Hippocampal formation (tissue), 2 donors: ENCODE measurements around the gene MYO1C.
"Not testable (repeated sequence)": the region's sequence is repeated elsewhere in the genome, so short reads cannot be mapped to it uniquely, and the experiment has no call there.

Experiments
- DNase-seq, 2 donors: peaks; one replicate each; lab custom pipeline; 2025; lab: John Stamatoyannopoulos, UW

Gene MYO1C

DNA sequence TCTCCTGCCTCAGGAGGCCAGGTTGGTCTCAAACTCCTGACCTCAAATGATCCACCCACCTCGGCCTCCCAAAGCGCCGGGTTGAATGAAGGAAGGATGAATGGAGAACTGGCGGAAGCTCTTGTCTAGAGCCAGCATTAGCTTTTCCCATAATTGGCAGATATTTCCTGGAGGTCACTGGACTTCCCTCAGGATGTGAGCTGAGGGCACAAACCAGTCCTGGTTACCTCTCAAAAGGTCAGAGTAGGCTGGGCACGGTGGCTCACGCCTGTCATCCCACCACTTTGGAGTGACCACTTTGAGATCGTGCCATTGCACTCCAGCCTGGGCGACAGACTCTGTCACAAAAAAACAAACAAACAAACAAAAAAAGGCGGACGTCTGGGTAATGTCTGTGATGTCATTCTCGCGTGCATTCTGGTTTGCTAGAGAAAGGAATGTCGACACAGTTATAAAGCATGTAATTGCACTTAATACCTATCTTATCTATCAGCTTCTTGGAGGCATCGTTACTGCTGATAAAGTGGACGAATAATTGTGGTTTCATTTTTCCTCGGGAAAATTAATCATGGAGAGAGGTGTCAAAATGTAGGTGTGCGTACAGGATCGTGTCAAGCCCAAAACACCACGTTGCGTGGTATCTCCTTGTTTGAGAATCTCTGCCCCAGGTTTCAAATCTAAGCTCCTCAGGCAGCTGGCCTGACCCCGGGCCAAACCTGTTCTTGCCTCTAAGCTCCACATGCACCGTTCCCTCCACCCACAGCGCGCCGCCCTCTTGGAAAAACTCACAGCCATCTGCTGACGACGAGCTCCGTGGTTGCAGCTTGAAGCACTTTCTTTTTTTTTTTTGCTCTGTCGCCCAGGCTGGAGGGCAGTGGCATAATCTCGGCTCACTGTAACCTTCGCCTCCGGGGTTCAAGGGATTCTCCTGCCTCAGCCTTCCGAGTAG is 30.0 kb downstream of the MYO1C start:
- DNase-seq, result no peak

DNA sequence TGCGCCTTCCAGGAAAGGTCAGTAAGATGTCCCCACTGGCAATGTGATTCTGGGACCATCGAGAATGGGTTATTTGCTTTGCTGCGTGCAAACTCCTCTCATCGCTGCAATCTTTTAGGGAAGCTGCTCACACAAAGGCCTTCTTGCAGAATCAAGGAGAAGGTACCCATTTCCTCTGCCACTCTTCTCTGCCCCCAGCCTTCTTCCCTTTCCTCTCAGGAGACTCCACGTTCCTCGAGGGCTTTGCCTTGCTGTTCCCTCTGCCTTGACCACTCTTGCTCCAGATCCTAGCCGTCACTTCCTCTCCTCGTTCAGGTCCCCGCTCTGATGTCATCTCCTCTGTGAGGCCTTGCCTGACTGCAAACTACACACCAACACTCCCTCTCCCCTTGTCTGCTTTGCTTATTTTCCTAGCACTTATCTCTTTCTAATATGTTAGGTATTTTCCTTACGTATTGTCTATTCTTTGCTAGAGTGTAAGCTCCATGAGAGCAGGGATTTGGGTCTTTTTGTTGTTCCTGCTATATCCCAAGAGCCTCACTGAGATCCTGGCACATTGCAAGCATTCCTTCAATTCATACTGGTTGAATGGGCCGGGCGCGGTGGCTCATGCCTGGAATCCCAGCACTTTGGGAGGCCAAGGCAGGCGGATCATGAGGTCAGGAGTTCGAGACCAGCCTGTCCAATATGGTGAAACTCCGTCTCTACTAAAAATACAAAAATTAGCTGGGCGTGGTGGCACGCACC is 31.1 kb downstream of the MYO1C start:
- no peak for DNase-seq

DNA sequence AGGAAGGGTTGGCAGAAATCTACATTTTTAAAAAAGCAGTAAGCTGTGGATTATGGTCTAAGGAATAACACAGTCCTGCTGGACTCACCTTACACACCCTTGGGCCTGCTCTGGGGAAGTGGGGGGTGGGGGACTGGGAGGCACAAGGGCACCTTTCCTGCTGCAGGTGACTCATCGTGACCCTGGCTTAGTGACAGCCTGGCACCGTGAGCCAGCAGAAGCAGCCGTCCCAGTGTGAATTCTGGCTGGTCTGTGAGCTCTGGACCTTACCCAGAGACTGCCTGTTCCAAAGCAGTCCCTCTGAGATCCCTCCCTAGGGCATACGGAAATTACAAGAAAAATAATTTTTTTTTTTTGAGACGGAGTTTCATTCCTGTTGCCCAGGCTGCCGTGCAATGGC is 32.3 kb downstream of the MYO1C start:
- no peak for DNase-seq

DNA sequence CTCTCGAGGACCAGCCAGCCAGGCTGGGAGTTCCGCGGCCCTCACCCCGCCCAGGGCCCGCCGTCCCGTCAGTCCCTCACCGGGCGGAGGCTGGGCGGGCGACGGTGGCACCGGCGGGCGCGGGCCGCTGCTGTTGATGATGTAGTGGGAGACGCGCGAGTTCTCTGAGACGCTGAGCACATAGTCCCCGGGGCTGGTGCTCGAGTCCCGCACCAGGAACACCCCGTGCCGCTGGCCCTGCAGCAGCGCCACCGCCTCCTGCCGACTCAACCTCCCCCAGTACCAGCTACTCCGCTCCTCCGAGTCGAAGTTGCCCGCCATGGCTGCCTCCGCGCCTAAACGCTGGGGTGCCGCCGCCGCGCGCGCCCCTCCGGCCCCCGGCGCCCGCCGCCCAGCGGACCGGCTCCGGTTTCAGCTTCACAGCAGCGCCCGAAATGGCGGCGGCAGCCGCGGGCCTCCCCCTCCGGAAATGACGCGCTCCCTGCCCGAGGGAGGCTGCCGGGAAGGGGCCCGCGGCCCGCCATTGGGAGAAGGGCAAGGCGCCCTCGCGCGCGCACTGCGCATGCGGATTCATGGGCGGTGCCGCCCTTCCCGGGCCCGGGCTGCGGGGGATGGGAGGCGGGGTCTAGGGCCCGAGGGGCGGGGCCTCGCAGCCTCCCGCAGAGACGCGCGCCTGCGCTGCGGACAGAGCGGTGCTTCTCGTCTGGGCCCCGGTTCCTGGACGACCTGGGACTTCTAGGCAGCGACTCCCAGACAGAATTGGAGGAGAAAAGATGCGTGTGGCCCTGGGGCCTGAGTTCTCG is 36.5 kb downstream of the MYO1C start, which contains the start of gene CRK:
TSS of gene CRK (minus strand) at position 436 of the 803 bp plus-strand sequence. CDS start at position 321, 115 bp downstream.
- DNase-seq, result peak; percentile 96

DNA sequence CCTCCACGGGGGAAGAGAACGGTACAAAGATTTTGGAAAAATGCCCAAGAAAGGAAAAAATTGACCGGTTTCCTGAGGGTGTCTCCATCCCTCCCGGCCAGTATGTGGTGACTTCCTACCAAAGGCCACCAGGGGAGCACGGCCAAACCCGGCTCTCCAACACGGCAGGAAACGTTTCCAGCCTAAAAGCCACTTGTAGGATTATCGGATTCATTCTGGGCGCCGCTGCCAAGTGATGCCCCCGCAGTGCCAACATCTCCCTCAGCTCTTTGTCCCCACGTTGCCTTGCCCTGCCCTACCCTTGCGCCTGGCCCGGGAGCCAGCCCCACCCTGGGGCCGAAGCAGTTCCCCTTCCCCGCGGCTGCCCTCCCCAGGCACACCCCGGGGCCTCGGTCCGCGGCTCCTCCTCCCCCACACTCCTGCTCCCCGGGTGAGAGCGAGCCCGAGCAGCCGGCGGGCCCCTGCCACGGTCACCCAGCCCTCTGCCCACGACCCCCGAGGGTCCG is 37.1 kb downstream of the MYO1C start:
- DNase-seq, result peak in 1 of 2 donors; percentile 40

DNA sequence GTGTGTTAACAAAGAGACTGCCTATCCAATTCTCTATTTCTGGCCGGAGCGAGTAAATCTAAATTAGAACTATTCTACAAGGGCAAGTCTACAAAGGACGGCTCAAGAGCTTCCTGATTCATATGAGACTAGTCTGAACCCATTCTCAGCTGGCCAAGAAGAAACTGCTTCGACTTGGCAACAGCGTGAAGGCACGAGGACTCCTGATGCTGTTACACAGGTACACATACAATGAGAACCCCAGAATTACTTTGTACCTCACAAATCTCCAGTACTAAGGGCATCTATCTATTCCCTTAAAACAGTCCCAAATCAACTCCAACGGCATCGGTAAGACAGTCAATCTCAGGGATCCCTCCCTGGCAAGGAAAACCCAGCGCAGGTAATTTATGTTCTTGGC is 37.9 kb downstream of the MYO1C start:
- DNase-seq, result no peak

DNA sequence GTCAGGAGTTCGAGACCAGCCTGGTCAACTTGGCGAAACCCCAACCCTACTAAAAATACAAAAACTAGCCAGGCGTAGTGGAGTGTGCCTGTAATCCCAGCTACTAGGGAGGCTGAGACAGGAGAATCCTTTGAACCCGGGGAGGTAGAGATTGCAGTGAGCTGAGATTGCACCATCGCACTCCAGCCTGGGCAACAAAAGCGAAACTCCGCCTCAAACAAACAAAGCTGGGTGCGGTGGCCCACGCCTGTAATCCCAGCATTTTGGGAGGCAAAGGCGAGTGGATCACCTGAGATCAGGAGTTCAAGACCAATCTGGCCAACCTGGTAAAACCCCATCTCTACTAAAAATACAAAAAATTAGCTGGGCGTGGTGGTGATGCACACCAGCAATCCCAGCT is 38.8 kb downstream of the MYO1C start:
- DNase-seq, result not testable (repeated sequence)

DNA sequence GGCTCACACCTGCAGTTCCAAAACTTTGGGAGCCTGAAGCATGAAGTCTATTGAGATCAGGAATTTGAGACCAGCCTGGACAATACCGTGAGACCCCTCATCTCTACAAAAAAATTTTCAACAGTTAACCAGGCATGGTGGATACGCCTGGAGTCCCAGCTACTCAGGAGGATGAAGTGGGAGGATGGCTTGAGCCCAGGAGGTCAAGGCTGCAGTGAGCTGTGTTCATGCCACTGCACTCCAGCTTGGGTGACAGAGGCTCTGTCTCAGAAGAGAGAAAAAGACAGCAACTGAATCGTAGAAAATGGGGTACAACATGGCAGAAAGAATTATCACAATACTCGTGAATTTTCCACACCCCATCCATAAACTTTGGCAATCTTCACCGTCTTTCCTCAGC is 39.6 kb downstream of the MYO1C start:
- DNase-seq, result no peak

DNA sequence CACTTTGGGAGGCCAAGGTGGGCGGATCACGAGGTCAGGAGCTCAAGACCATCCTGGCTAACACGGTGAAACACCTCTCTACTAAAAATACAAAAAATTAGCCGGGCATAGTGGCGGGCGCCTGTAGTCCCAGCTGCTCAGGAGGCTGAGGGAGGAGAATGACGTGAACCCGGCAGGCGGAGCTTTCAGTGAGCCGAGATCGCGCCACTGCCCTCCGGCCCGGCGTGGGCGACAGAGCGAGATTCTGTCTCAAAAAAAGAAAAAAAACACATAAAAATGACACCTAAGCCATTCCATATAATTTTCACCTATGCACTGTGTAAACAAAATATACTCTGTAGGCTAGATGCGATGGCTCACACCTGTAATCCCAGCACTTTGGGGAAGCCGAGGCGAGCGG is 42.2 kb downstream of the MYO1C start:
- DNase-seq, result not testable (repeated sequence)

DNA sequence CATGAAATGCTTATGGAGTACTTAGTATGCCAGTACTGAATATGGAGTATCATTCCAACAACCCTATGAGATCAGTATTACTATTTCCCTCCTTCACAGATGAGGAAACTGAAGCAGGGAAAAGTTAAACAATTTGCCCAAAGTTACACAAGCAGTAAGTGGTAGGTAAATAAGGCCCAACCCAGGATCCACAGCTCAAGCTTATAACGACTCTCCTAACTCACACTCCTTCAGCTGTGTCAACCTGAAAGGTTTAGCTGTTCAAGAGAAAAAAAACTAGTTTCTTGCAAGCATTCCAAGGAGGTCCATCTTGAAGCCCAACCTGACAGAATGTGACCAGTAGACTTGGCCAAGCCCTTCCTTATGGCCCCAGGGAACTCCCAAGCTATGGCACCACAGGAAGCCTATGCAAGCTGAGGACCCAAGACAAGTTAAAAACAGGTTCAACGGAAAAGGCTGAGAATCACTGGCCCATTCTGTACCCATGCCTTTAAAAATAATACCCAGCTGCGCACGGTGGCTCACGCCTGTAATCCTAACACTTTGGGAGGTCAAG is 43.0 kb downstream of the MYO1C start:
- no peak for DNase-seq

DNA sequence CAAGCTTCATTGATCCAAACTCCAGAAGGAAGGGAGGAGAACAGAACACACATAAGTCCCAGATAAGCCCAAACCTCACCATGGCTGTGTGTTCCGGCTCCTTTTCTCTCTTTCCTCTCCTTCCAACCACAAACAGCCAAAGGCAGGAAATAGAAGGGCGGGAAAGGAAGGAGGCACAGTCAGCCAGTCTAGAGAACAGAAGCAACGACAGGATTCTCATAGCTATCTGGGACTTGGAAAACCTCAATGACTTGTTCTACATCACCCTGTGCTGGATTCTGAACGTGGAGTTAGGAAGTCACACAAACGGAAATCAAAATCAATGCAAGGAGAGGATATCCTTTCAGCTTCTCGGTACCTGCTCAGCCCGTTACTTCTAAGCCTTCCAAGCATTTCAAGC is 45.4 kb downstream of the MYO1C start:
- DNase-seq, result no peak

DNA sequence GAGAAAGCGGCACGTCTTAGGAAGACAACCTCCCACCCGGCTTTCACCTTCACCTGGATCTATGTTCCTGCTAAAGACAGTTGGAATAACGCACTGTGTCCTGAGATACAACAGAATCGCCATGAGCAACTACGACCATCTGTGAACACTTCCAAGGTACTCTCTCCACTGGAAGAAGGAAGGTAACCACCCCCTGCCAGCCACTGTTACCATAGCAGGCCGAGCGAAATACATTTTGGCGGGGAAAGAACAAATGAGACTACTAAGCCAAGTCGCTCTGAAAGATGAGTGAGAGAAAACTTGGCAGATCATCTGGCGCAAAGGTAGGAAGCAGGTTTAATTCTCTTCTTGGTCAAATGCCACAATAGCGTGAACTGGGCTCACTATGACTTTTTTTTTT is 46.3 kb downstream of the MYO1C start:
- DNase-seq, result no peak

DNA sequence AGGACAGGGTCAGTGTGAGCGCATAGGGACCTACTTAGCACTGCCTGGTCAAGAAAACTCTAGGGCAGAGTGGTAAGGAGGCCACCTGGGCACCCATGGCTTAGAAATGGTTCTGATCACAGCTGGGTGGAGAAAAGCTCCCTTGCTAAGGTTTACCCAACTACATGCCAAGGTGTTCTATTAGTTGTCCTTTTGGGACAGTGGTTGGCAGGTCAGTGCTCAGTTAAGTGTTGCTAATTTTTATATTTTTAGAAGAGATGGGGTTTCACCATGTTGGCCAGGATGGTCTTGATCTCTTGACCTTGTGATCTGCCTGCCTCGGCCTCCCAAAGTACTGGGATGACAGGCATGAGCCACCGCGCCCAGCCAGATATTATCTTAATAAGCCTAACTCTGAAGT is 46.8 kb downstream of the MYO1C start:
- DNase-seq, result not testable (repeated sequence)

DNA sequence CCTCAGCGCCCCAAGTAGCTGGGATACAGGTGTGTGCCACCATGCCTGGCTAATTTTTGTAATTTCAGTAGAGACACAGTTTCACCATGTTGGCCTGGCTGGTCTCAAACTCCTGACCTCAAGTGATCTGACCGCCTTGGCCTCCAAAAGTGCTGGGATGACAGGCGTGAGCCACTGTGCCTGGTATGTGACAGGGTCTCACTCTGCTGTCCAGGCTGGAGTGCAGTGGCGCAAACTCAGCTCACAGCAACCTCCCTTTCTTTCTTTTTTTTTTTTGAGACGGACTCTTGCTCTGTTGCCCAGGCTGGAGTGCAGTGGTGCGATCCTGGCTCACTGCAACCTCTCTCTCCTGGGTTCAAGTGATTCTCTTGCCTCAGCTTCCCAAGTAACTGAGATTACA is 49.8 kb downstream of the MYO1C start:
- DNase-seq, result not testable (repeated sequence)

DNA sequence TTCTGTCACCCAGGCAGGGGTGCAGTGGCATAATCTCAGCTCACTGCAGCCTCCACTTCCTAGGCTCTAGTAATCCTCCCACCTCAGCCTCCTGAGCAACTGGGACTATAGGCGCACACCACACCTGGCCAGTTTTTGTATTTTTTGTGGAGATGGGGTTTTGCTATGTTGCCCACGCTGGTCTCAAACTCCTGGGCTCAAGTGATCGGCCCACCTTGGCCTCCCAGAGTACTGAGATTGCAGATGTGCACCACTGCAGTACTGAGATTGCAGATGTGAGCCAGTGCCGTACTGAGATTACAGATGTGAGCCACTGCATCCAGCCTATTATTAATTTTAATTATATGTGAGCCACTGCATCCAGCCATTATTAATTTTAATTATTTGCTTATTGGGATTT is 50.3 kb downstream of the MYO1C start:
- no peak for DNase-seq

DNA sequence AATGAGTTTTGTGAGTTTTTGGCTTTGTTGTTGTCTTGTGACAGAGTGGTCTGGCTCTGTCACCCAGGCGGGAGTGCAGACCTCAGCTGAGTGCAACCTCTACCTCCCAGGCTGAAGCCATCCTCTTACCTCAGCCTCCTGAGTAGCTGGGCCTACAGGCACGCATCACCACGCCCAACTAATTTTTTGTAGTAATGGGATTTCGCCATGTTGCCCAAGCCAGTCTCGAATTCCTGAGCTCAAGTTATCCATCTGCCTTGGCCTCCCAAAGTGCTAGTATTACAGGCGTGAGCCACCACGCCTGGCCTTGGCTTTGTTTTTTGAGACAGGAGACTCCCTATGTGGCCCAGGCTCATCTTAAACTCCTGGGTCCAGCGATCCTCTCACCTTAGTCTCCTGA is 51.6 kb downstream of the MYO1C start:
- DNase-seq, result no peak

DNA sequence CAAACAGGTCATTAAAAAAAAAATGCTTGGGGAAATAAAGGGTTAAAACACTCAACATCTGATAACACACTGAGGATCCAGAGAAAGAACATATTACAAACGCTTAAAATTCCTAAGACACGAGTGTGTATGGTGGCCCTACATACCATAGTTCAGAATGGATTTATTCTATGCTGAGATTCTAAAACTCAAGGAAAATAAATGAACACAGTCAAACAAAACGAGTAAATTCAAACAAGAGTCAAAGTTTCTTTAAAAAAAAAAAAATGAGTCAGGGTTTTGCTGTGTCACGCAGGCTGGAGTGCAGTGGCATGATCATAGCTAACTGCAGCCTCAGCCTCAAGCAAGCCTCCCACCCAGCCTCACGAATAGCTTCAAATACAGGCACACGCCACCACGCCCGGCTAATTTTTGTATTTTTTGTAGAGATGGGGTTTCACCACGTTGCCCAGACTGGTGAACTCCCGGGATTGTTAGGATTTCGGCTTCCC is 53.8 kb downstream of the MYO1C start:
- DNase-seq, result no peak

DNA sequence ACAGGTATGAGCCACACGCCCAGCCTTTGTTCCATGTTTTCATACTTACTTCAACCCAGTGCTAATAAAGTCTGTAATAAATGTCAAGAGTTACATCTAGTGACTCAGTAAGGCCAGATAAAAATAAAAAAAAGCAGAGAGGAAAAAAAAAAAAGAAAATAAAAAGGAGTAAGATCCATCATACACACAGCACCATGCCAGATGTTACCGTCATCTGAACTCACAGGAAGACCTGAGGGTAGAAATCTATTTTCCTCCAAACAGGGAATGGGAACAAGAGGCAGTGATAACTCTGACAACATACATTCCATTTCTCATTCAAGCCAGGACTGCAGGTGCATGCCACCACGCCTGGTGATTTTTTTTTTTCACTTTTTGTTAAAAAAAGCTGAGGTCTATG is 57.2 kb downstream of the MYO1C start:
- DNase-seq, result no peak

DNA sequence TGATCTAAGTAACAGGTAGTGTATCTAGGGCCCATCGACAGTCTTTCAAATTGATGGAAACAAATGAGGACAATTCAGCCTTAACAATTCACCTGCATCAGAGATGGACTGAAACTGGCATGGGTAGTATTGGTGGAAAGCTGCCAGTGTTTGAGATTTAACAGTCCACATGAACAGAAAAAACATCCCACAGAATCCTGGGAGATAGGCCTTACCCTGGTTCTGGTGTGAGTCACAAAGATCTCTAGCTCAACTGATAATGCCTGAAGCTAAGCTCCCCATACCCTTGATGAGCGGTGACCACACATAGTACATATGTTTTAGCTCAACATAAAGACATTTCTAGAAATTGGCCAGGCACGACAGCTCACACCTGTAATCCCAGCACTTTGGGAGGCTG is 58.3 kb downstream of the MYO1C start:
- no peak for DNase-seq

DNA sequence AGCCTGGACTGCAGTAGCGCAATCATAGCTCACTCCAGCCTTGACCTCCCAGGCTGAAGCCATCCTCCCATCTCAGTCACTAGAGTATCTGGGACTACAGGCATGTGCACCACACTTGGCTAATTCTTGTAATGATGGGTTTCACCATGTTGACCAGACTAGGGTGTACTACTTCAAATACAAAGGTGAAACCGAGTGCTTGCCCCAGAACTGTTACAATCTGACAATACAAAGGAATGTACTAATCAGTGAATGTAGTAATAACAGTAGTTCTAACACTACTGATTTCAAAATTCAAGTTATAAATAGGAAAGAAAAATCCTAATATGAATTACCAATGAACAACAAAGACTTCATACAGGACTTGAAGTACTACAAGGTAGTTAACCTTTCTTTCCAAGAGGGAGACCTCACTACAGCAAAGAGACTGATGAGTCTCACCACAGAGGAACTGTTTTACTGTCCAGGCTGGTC is 60.8 kb downstream of the MYO1C start:
- DNase-seq, result no peak

DNA sequence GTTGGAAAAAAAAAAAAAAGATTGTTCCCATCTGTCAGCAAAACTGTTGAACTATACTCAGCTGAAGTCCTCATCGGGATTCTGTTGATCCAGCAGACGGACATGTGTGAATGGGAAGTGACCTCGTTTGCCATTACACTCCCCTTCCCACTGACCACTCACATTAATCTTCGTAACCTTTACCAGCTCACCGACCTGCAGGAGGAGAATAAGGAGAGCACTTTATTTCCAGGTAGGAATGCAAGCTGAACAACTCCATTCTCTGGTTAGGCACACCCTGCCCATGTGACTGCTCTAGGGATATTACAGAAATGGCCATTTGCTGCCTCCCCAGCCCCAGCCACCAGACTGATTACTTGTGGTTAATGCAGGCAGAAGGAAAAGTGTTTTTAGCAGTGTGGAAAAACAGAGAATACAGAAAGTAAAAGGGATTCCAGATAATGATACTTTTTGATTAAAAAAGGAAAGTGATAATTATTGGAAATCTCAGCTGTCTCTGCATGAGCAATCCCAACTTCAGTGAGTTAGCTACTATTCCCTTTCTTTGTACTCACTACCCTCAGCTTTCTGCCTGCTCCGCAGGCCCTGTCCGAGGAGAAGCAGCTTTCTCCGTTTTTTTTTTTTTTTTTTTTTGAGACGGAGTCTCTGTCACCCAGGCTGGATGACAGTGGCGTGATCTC is 68.9 kb downstream of the MYO1C start:
- no peak for DNase-seq
